Brain pericyte (primary cell): ENCODE results near the gene CBX1.
"Not testable (repeated sequence)": the region's sequence is repeated elsewhere in the genome, so short reads cannot be mapped to it uniquely, and the experiment has no call there.

Source experiments
- DNase-seq: peaks from one replicate; pipeline ENCODE4 v3.0.0-alpha.2; 2012; ENCODE audit warnings: low read depth, low spot score

Gene CBX1

DNA sequence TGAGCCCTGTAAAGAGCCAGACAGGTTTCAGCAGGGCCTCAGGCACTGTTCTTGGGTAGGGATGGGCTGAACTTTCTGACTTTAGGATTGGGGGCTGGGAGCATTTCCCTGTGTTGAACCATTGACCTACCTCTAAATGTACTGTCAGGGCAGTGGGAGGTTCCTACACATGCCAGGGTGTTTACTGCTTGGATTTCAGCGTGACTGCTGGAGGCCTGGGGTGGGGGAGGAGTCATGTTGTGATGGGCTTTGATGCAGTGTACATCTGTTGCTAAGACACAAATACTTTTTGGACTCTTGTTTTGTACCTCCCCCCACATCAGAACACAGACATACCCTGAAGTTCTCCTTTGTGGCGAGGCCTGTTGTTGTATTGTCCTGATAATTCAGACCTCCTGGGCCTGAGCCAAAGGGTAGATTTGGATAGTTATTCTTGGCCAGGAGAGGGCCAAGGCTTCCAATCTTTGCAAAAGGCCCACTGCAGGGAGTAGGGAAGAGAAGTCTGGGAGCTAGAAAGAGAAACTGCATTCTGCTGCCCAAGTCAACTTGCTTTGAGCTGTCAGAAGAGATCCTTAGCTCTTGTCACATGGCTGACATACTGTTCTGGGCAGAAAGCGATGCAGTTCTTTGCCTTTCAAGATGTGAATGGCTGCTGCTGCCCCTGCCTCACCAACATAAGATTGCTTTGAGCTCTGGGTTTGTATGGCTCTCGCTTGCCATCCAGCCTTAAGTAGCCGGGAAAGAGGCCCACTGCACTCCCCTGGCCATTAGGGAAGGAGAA lies 49.4 kb downstream of the CBX1 start:
- peak; percentile 95 for DNase-seq

DNA sequence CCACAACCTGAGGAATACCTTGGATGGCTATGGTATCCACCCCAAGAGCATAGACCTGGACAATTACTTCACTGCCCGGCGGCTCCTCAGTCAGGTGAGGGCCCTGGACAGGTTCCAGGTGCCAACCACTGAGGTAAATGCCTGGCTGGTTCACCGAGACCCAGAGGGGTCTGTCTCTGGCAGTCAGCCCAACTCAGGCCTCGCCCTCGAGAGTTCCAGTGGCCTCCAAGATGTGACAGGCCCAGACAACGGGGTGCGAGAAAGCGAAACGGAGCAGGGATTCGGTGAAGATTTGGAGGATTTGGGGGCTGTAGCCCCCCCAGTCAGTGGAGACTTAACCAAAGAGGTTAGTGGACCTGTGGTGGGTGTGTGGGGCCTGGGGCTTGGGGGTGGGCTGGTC lies 50.0 kb downstream of the CBX1 start:
- no peak for DNase-seq

DNA sequence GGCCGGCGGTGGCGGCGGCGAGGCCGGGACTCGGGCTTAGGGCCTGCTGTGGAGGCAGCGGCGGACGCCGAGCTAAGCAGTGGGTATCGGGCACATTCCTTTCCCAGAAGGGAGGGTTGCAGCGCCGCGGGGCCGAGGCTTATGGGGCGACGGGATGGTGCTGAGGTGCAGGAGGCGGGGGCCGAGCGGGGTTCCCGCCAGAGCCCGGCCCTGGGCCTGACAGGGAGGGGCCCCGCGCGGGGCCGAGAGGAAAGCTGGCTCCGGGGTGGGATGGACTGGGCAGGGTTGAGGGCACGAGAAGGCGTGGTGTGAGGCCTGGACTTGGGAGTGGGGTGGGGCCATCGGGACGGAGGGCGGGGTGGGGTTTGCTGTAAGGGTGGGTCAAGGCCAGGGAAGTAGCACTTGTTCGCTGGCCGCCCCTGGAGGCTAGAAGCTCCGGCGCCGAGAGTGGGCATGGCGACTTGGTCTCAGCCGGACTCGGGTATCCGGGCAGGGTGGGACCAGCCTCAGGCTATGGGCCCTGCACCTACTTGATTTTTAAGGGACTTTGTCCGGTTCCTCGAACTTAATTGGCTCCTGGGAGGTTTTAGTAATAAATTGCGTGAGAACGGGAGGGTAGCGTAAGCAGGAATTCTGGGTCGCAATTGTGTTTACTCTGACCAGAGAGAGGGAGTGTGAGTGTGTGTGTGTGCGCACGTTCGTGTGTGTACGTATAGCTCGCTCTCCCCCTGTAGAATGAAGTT lies 52.7 kb downstream of the CBX1 start:
- DNase-seq: no peak

DNA sequence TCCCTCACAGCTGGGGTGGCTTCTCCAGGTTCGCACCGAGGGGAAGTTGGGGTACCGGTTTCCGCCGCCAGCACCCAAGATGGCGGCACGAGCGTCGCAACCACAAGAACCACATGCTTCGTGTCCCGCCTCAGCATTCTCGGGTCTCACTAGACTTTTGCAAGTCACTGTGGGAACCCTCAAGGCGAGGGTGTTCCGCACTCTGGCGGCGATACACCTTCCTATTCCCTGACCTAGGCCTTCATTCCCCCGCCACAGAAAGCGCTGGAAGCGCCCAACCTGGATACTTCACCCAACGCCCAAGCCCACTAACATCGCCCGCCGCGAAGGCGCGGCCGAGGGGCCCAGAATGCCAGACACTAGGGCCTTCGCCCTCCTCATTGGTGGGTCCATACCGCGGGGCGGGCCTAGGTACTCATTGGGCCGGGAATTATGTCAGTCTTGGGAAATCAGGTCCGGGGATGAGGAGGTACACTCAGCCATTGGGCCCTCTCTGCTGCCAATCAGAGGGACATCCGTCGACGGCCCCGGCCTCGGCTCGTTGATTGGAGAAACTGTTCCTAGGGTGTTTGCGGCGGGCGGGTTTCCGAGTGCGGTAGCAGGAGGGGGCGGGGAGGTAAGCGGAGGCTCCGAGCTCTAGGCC lies 53.4 kb downstream of the CBX1 start, which contains the start of gene NFE2L1:
Gene NFE2L1, plus strand, starts transcription at position 619 of the 643 bp plus-strand sequence. CDS start 2,760 bp downstream, outside the sequence.
- DNase-seq: peak; percentile 99

DNA sequence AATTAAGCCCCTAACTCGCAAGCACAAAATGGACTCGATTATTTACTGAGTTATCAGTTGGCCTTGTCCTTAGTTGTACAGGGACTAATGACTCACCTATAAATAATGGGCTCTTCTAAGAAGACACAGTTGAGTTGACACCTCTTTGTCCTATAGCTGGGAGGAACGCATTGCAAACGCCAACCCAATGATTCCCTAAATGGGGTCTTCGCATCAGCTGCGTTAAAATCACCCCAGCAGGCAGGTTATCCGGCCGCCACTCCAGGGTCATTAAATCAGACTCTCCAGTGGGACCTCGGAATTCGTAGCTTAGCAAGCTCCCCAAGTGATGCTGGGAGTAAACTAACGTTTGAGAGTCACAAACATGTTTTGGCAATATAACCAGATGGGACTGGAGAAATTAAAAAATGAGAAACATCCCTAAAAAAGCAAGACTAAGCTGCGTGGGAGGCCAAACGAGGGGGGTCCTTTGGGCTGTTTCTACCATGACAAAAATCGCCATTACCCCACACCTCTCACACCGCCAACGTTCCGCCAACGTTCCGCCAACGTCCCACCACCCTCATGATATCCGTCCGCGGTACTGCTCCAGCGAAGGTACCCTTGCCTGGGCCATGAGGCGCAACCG lies 54.1 kb downstream of the CBX1 start:
- no peak for DNase-seq

DNA sequence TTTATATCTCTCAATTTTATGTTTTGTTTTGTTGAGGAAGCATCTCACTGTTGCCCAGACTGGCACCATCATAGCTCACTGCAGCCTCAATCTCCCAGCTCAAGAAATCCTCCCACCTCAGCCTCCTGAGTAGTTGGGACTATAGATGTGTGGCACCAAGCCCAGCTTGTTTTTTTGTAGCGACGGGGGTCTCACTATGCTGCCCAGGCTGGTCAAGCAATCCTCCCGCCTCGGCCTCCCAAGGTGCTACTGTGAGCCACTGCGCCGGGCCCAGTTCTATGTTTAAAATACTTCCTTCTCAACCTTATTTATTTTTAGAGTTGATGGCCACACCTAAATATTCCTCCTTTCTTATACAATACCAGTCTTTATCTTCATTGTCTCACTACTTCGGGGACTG lies 55.0 kb downstream of the CBX1 start:
- no peak for DNase-seq

DNA sequence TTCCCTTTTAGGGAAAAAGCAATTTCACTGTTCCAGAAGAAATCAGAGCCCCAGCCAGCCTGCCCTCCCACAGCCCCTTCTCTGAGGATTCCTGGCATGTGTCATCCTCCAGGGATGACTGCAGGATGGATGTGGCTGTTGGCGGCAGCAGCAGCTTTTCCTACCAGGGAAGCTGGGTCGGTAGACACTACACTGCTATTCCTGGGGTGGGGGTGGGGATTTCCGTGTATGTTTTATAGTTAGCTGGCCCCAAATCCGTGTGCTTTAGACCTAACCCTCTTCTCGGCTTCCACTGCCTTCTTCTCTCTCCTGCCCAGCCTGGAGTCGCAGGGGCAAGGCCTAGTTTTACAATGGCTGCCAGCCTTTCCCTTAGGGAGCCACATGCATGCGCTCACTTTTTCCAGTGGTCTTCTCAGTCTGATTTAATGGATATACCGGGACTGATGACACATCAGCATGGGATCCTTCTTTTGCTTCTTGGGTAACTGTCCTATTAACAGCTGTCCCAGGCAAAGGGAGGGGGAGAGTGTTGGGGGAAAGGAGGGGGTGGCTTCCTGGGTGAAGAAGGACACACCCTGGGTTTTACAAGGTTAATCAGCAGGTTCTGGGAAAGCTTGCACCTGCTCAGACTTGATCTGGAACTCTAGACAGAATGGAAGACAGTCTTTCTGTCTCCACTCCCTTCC lies 55.8 kb downstream of the CBX1 start:
- no peak for DNase-seq

DNA sequence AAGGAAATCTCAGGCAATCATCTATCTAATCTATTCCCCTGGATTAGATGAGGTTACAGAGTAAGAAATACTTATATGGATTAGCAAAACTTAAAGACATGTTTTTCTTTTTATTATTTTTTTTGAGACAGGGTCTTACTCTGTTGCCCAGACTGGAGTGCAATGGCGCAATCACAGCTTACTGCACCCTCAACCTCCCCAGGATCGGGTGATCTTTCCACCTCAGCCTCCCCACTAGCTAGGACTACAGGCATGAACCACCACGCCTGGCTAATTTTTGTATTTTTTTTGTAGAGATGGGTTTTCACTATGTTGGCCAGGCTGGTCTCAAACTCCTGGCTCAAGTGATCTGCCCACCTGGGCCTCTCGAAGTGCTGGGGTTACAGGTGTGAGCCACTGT lies 56.4 kb downstream of the CBX1 start:
- no peak for DNase-seq

DNA sequence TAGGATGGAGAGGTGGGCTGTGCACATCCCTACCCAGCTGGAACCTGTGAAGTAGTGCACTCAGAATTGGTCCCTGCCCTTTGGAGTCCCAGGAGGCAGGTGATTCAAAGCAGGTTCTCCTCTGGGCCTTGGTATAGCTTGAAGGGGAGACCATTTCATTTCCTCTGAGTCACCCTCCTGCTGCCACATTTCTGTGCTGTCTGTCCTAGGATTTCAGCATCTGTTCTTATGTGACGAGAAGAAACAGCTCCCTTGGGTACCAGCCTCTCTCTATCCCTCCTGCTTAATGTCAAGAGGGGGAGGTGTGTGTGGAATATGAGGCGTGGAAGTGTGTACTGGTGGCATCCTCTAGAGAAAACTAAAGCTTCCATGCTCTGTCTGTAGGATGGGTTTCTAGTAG lies 58.1 kb downstream of the CBX1 start:
- DNase-seq: no peak

DNA sequence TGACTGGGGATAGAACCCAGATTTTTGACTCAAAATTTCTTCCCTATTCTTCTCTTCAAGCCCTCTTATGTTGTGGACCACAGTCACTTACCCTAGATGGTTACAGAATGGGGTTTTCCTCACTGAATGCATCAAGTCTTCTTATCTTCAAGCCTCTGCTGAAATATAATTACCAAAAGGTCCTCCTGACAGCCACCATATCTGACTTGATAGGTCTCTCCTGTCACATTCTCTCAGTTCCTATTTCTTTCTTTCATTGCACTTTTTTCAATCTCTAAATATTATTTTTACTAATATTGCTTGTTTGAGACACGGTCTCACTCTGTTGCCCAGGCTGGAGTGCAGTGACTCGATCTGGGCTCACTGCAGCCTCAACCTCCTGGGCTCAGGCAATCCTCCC lies 62.6 kb downstream of the CBX1 start:
- DNase-seq: no peak

DNA sequence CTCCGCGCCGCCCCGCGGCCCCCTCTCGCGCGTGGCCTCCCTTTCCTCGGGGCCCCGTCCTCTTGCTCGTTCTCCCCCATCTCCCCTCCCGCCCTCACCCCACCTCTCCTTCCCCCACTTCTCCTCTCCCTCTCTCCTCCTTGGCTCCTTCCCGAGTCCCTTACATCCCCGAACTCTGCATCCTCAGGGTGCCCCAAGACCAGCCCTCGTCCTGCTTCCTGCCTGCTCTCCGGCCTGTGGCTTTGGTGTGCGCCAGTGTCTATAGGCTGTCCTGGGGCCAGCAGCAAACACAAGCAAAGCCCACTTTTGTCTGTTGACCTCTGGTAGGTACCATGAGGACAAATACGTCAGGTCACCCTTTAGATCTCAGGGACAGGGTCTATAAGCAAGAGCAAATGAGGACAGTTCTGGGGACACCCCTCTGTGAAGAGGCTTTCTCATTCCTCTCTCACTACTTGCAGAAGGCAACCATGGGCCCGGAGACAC lies 63.4 kb downstream of the CBX1 start:
- no peak for DNase-seq

DNA sequence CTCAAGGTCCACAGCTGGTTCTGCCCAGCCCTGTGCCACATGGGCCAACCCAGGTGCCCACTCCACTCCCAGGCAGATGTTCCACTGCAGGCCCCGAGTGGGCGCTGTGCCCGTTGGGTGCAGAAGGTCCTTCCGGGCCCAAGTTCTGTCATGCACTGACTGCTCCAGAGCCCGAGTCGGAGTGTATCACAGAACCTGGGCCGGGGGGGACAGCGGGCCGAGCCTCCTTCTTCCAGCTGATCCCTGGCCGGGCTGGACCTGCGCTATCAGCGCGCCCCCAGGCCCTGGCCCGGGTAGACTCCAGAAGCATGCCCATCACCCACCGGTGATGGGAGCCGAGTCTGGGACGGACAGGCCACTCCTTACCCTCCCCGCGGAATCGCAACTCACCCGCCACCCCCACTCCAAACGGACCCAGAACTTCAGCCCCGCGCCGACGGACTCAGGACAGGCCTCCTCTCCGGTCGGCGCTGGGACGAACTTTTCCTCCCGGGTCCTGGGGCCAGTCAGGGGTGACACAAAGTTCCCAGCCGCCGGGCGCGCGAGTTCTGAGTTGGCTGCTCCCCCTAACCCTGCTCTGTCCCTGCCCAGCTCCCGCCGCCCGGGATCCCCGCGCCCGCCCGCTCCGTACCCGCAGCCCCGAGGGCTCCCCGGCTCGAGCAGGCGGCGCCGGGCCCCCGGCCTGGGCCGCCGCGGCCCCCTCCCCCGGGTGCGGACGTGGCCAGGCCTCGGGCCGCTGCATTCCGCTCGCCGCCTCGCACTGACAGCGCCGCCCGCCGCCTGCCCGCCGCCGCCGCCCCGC lies 64.0 kb downstream of the CBX1 start, which contains the start of gene COPZ2:
Gene COPZ2, minus strand, starts transcription at position 762 of the 802 bp plus-strand sequence. Its CDS starts 20 bp downstream, at position 742.
- DNase-seq: no peak

DNA sequence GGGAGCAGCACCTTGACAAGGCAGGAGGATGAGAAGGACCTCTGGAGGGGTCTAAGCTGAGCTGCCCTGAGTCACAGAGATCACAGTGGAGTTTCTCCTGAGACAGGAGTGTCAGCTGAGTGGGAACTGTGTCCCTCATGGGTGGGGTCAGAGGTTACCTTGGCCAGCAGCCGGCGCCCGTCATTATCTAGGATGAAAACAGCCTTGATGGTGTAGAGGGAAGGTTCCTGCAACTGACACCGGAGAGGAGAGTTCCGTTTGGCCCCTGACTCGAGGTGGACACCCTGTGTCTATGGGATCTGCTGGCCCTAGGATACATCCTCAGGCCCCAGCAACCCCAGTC lies 64.6 kb downstream of the CBX1 start:
- no peak for DNase-seq

DNA sequence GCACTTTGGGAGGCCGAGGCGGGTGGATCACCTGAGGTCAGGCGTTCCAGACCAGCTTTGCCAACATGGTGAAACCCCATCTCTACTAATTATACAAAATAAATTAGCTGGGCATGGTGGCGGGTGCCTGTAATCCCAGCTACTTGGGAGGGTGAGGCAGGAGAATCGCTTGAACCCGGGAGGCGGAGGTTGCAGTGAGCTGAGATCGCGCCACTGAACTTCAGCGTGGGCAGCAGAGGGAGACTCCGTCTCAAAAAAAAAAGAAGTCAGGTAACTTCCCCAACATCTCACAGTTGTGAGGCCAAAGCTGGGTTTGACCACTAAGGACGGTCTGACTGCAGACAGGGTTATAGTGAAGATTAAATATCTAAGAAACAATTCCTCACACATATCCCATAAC lies 66.5 kb downstream of the CBX1 start:
- not testable (repeated sequence) for DNase-seq

DNA sequence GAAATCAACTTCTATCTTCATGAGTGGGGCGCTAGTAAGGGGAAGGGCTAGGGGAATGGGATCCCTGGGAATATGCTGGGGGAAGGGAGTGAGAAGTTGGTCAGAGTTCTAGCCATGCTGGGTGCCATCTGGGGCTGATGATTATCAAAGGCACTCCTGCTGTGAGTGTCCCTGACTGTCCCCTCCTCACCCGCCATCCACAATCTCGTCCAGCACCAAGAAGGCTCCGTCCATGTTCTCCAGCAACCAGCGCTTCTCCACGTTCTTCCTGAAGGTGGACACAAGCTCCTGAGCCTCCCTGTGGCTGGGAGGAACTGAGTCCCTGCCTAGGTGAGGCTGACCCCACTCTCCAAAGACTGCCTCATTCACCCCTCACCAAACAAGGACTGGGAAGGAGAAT lies 69.3 kb downstream of the CBX1 start:
- DNase-seq: no peak

DNA sequence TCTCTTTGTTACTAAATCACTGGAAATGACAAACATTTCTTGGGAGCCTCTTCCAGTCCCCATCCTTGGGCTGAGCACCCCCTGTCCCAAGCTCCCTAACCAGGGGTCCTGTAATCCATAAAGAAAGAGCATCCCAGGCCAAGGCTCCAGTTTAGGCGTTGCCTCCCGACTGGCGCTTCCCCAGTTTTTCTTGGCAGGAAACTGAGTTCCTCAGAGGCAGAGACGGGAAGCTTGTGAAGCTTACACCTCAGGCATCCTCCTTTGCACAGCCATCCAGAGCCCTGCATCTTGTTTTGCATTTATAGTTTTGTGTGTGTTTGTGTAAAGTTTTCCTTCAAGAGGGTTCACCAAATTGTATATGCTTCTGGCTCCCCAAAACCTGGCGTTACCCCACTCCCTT lies 70.7 kb downstream of the CBX1 start:
- DNase-seq: no peak

DNA sequence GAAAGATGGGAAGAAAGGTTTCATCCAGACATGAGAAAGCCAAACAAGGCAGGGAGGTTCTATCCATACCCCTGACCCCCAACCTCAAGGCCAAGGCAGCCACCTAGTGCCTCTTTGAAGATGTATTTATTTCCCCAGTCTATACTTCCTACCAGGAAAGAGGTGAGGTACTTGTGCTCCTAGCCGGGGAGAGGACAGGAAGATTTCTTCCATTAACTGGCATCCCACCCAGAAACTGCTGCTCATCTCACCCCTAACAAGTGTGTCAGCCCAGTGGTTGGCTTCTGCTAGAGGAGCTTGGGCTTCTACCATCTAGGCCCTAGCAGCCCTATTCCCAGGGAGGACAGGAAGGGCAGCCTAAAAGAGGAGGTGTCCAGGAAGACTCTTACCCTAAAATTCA lies 72.5 kb downstream of the CBX1 start:
- no peak for DNase-seq

DNA sequence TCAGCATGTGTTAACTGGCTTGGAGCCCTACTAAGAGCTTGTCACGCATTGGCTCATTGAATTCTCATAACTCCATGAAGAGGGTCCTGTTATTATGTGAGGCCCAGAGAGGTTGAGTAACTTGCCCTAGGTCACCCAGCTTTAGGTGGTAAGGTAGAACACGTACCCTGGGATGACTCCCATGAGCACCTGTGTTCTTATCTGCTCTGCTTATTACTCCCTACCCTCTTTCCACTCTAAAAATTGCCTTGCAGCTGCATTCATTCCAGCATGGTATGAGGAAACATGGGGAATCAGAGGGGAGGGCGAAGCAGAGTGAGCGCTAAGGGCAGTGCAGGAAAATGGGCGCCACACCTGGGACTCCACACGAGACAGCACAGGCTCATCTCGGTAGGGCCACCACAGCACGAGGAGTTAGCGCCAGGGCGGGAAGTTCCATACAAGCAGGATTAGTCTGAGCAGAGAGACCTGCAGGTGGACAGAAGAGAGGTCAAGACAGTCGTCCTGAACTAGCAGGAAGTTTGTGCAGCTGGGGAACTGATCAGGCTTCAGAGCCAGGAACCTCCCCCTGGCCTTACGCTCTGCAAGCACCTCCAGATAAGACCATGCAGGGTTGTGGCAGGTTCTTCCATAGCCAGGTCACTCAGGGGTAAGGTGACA lies 73.8 kb downstream of the CBX1 start:
- no peak for DNase-seq

DNA sequence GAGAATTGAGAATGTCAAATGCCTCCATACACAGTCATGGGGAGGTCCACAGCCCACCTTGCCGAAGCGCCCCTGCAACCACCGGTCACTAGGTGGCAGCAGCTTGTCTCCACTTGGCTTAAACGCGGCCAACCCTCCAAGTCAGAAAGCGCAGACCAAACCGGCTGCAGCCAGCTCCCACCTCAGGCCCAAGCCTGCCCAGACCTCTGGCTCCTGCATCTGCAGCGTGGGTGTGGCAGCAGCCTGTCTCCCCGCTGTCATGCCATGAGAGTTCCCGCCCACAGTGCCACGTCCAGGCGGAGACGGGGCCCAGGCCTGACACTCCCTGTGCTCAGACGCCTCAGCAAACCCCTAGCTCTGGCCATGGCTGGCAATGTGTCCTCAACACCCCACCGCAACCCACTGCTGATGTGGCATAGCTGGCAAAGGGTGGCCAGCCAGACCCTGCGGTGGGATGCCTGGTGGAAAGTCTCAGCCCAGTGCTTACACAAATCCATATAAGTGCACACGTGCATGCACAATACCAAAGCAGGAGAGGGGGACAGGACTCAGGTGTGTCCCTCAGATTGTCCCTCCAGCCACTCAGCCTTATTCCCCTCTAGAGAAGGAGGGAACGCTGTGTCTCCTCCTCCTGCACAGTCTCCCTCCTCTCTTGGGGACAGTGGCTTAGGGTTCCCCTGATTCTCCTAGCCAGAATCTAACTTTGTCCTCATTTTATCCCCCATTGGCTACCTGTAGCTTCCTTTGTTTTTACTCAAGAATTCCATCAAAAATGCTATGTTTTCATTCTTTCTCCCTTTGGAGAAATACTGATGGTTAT lies 74.6 kb downstream of the CBX1 start:
- DNase-seq: no peak
